LHCN-M2 (cell line): ENCODE measurements around the gene ALG2. TPM values are rescaled to one million over a fixed set of nuclear protein-coding genes. Genes with fewer than 3 reads are reported as not detected.

Source experiments
- DNase-seq: peaks from one replicate; pipeline ENCODE4 v3.0.0-alpha.2; 2012; ENCODE audit warnings: low read depth
- total RNA-seq: library from RNA; depleted of rRNA; stranded (reverse); fragments of >200 nt; gene quantifications from 2 replicates; pipeline ENCODE4 v1.2.3, GENCODE V29; 2014

The ALG2 gene
- total RNA-seq, 1 experiment from 2014 or later: 35.4 TPM

GRCh38 chr9:99192786-99193465, 28.8 kb downstream of the ALG2 start:
- peak; percentile 71 for DNase-seq

- DNase-seq: no peak
Observed at GRCh38 chr9:99190597-99191283, 31.0 kb downstream of the ALG2 start.

GRCh38 chr9:99189887-99190596, 31.7 kb downstream of the ALG2 start:
- DNase-seq: peak; percentile 38

- no peak for DNase-seq
Observed at GRCh38 chr9:99189186-99189585, 32.6 kb downstream of the ALG2 start.

- no peak for DNase-seq
Observed at GRCh38 chr9:99187311-99187710, 34.4 kb downstream of the ALG2 start.

GRCh38 chr9:99185934-99186333, 35.8 kb downstream of the ALG2 start:
- no peak for DNase-seq

GRCh38 chr9:99185348-99185632, 36.5 kb downstream of the ALG2 start:
- no peak for DNase-seq

- DNase-seq: peak; percentile 99
Observed at GRCh38 chr9:99184475-99185347, 37.0 kb downstream of the ALG2 start.

- no peak for DNase-seq
Observed at GRCh38 chr9:99184110-99184474, 37.6 kb downstream of the ALG2 start.

- DNase-seq: no peak
Observed at GRCh38 chr9:99183616-99184015, 38.1 kb downstream of the ALG2 start.

- DNase-seq: peak; percentile 18
Observed at GRCh38 chr9:99182356-99182755, 39.4 kb downstream of the ALG2 start.

- peak; percentile 63 for DNase-seq
Observed at GRCh38 chr9:99181621-99182020, 40.1 kb downstream of the ALG2 start.

- no peak for DNase-seq
Observed at GRCh38 chr9:99181206-99181605, 40.5 kb downstream of the ALG2 start.

GRCh38 chr9:99180662-99181061, 41.1 kb downstream of the ALG2 start:
- no peak for DNase-seq

GRCh38 chr9:99180199-99180598, 41.5 kb downstream of the ALG2 start:
- DNase-seq: no peak

- no peak for DNase-seq
Observed at GRCh38 chr9:99178912-99179872, 42.5 kb downstream of the ALG2 start.

GRCh38 chr9:99177576-99178366, 44.0 kb downstream of the ALG2 start:
- no peak for DNase-seq

- no peak for DNase-seq
Observed at GRCh38 chr9:99176527-99177013, 45.2 kb downstream of the ALG2 start.

- DNase-seq: no peak
Observed at GRCh38 chr9:99173570-99174504, 47.9 kb downstream of the ALG2 start.
